ENCODE data around the gene UBL3.

Gene UBL3

GRCh38 chr13:29847501-29847983 is 2.9 kb downstream of the UBL3 start:
- no peaks in the 10 kb centered on the region for H3K9me3 ChIP-seq (ENCODE audit: control insufficient read depth, insufficient read depth, low read length)
- peak overlapping the region; percentile 9; the same call in 1 of the 2 replicates for H3K4me3 ChIP-seq (ENCODE audit: low read length)
- no peak for DNase-seq (ENCODE audit: low read depth, low spot score)
- no peaks in the 10 kb centered on the region for H3K36me3 ChIP-seq (ENCODE audit: control insufficient read depth, insufficient read depth, low read length)
- H3K4me1 ChIP-seq (ENCODE audit: control insufficient read depth, insufficient read depth, low read length), result peaks cover 2% of the 10 kb centered on the region; the same call in 1 of the 2 replicates
- WGBS (ENCODE audit: insufficient coverage, insufficient read length), result no CpG with 5 or more reads among the region's 13 CpGs
- no peak overlapping the region for H3K27ac ChIP-seq (ENCODE audit: low read length)
- no peaks in the 10 kb centered on the region for H3K27me3 ChIP-seq (ENCODE audit: control insufficient read depth, insufficient read depth, low read length)

DNA sequence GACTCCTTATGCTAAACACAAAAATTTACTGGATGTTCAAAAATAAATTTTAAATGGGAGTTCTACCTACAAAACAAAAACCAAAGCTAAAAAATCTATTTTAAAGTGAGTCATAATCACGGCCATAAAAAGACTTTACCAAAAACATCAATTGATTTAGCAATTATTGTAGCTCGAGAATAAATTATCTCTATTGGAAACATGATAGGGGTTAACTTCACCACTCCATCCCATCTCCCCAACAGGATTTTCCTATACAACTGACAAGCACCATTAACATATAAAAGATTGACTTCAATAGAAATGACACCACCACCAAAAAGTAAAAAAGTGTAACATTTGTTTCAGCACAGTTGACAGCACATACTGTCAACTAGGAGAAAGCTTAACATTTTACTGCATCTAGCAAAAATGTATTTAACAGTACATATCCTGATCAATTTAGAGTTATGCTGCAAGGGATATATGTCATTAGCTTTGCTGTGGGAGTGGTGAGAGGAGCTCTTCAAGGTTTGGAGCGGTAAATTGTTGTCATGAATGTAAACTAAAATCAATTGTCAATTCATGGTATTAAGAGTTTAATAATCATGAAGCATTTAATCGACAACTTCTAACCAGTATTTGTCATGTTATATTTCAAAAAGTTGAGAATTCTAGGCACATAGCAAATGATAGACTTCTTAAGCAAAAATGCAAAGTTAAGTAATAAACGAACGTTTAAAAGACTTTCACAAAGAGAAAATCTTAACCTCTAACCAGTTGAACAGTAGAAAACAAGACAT is 3.8 kb downstream of the UBL3 start:
- peaks cover 2% of the 10 kb centered on the region; the same call in 1 of the 2 replicates for H3K4me1 ChIP-seq (ENCODE audit: control insufficient read depth, insufficient read depth, low read length)

DNA sequence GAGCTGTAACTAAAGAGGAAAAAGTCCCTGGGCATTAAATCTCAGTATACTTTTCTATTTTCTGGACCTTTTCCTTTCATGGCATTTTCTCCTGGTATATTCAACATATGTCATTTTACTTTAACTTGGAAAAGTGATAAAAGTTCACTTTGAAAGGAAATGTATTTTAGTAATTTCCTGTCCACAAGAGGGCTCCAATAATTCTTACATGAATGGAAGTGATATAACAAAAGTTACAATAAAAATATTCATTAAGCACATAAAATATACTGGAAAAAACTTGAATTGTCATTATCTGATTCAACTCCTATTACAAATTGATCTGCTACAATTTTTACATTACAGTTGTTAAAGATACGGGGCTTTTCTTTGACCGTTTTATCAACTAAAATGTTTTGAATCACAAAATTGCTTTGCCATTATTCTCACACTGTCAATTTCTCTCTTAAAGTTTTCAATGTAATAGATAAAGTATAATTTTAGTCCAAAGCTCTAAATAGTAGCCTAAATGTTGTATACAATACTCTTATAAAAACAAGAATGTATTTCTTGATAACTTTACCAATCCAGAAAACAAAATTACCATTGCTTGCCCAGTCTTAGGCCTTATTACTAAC is 4.9 kb downstream of the UBL3 start:
- H3K4me1 ChIP-seq (ENCODE audit: control insufficient read depth, insufficient read depth, low read length), result peaks cover 2% of the 10 kb centered on the region; the same call in 1 of the 2 replicates
- no peaks in the 10 kb centered on the region for H3K27me3 ChIP-seq (ENCODE audit: control insufficient read depth, insufficient read depth, low read length)
- no peaks in the 10 kb centered on the region for H3K36me3 ChIP-seq (ENCODE audit: control insufficient read depth, insufficient read depth, low read length)
- no CpG with 5 or more reads among the region's 2 CpGs for WGBS (ENCODE audit: insufficient coverage, insufficient read length)
- no peak overlapping the region for H3K4me3 ChIP-seq (ENCODE audit: low read length)
- DNase-seq (ENCODE audit: low read depth, low spot score), result no peak
- H3K9me3 ChIP-seq (ENCODE audit: control insufficient read depth, insufficient read depth, low read length), result no peaks in the 10 kb centered on the region
- no peak overlapping the region for H3K27ac ChIP-seq (ENCODE audit: low read length)

More for the DNA sequence above, 3.8 kb downstream of the UBL3 start:
- no peaks in the 10 kb centered on the region for H3K9me3 ChIP-seq (ENCODE audit: control insufficient read depth, insufficient read depth, low read length)
- no peak overlapping the region for H3K4me3 ChIP-seq (ENCODE audit: low read length)
- WGBS (ENCODE audit: insufficient coverage, insufficient read length), result no CpG with 5 or more reads among the region's 6 CpGs
- no peak overlapping the region for H3K27ac ChIP-seq (ENCODE audit: low read length)
- no peak for DNase-seq (ENCODE audit: low read depth, low spot score)
- no peaks in the 10 kb centered on the region for H3K27me3 ChIP-seq (ENCODE audit: control insufficient read depth, insufficient read depth, low read length)
- no peaks in the 10 kb centered on the region for H3K36me3 ChIP-seq (ENCODE audit: control insufficient read depth, insufficient read depth, low read length)

DNA sequence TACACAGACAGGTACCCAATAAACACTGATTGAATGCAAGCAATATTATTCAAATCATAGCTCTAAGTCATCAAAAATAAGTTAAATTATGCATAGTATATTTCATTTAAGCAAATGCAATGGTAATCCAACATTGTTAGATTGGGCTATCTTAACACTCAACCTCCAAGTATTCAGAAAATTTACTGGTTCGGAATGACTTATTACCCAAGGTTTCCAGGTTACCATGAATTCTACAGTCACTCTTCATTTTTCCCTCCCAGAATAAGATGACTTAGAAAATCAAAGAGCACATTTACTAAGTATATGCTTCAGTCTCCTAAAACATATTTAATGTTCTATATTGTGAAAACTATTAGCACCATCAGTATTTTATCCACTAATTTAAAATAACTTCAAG is 6.0 kb downstream of the UBL3 start:
- Histone ChIP-seq H3K27me3 (ENCODE audit: control insufficient read depth, insufficient read depth, low read length) (no peaks in the 10 kb centered on the region), H3K27ac (ENCODE audit: low read length) (no peak overlapping the region), H3K36me3 (ENCODE audit: control insufficient read depth, insufficient read depth, low read length) (no peaks in the 10 kb centered on the region), H3K9me3 (ENCODE audit: control insufficient read depth, insufficient read depth, low read length) (no peaks in the 10 kb centered on the region), H3K4me1 (ENCODE audit: control insufficient read depth, insufficient read depth, low read length) (peaks cover 2% of the 10 kb centered on the region; the same call in 1 of the 2 replicates), H3K4me3 (ENCODE audit: low read length) (no peak overlapping the region)
- WGBS (ENCODE audit: insufficient coverage, insufficient read length), result no CpG with 5 or more reads among the region's 1 CpG
- DNase-seq (ENCODE audit: low read depth, low spot score), result no peak

DNA sequence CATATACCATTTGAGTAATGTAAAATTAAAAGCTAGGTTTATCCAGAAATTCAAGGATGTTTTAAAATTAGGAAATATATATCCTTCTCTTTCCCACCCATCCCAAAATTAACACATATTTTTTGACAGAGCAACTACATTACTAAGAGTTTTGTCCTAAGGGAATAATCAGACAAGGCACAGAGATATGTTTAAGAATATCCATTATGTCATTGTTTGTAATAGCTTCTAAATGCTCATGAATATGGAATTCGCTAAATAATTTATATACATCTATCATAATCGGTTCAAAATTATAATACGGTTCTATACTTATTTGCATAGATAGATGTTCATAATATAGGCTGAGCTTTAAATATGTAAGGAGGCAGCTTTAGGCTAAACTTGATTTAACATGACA is 9.8 kb downstream of the UBL3 start:
- no peaks in the 10 kb centered on the region for H3K36me3 ChIP-seq (ENCODE audit: control insufficient read depth, insufficient read depth, low read length)
- no peaks in the 10 kb centered on the region for H3K4me1 ChIP-seq (ENCODE audit: control insufficient read depth, insufficient read depth, low read length)
- H3K27ac ChIP-seq (ENCODE audit: low read length), result no peak overlapping the region
- H3K4me3 ChIP-seq (ENCODE audit: low read length), result no peak overlapping the region
- H3K27me3 ChIP-seq (ENCODE audit: control insufficient read depth, insufficient read depth, low read length), result no peaks in the 10 kb centered on the region
- no peak for DNase-seq (ENCODE audit: low read depth, low spot score)
- no CpG with 5 or more reads among the region's 3 CpGs for WGBS (ENCODE audit: insufficient coverage, insufficient read length)
- H3K9me3 ChIP-seq (ENCODE audit: control insufficient read depth, insufficient read depth, low read length), result no peaks in the 10 kb centered on the region

GRCh38 chr13:29835280-29836061 is 14.9 kb downstream of the UBL3 start:
- Histone ChIP-seq H3K27ac (ENCODE audit: low read length) (no peak overlapping the region), H3K27me3 (ENCODE audit: control insufficient read depth, insufficient read depth, low read length) (no peaks in the 10 kb centered on the region), H3K4me3 (ENCODE audit: low read length) (no peak overlapping the region), H3K36me3 (ENCODE audit: control insufficient read depth, insufficient read depth, low read length) (no peaks in the 10 kb centered on the region), H3K9me3 (ENCODE audit: control insufficient read depth, insufficient read depth, low read length) (no peaks in the 10 kb centered on the region), H3K4me1 (ENCODE audit: control insufficient read depth, insufficient read depth, low read length) (no peaks in the 10 kb centered on the region; the same call in none of the 2 replicates)
- no peak for DNase-seq (ENCODE audit: low read depth, low spot score)
- no CpG with 5 or more reads among the region's 9 CpGs for WGBS (ENCODE audit: insufficient coverage, insufficient read length)

DNA sequence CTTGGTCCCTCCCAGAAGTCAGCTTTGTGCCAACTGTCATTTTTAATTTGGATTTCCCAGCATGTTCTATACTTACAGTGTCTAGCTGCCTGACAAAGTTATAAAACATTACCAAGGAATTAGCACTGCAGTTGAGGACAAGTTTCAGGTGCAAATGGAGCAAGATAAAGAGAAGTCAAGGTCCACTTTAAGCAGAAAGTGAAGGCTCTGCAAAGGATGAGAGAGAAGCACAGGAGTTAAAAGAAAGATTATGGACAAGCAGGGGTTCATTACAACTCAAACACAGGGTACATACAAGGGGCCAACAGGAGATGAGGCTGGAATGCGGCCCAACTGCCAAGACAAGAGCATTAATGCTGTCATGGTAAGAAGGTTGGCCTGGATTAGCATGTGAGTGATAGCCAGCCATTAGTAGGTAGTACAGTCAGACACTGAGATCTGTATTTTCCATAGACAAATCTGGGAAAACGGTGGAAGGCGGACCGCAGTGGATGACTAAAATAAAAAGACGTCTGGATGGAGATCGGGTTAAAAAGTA is 17.6 kb downstream of the UBL3 start:
- H3K9me3 ChIP-seq (ENCODE audit: control insufficient read depth, insufficient read depth, low read length), result no peaks in the 10 kb centered on the region
- no peaks in the 10 kb centered on the region for H3K36me3 ChIP-seq (ENCODE audit: control insufficient read depth, insufficient read depth, low read length)
- WGBS (ENCODE audit: insufficient coverage, insufficient read length), result 100% methylated on average over 4 of the region's 6 CpGs
- H3K4me3 ChIP-seq (ENCODE audit: low read length), result no peak overlapping the region
- DNase-seq (ENCODE audit: low read depth, low spot score), result no peak
- no peak overlapping the region for H3K27ac ChIP-seq (ENCODE audit: low read length)
- H3K27me3 ChIP-seq (ENCODE audit: control insufficient read depth, insufficient read depth, low read length), result no peaks in the 10 kb centered on the region
- H3K4me1 ChIP-seq (ENCODE audit: control insufficient read depth, insufficient read depth, low read length), result no peaks in the 10 kb centered on the region; the same call in none of the 2 replicates

DNA sequence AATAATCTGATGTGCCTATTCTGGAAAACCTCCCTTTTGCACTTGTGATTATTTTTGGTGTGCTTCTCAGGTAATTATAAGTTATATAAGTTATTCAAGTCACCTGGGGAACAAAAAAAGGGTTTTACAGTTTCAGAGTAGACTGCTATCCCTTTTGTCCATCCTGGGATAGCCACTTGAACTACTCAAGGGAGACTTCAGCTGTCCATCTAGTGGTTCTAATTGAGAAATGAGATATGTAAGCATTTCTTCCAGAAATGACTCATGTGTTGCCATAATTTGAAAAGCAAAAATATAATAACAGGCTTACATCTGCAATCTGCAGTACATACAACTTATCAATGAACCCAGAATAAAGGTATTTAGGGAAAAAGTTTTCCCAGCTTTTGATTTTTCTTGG is 20.4 kb downstream of the UBL3 start:
- Histone ChIP-seq H3K9me3 (ENCODE audit: control insufficient read depth, insufficient read depth, low read length) (no peaks in the 10 kb centered on the region), H3K36me3 (ENCODE audit: control insufficient read depth, insufficient read depth, low read length) (no peaks in the 10 kb centered on the region), H3K27ac (ENCODE audit: low read length) (no peak overlapping the region), H3K4me1 (ENCODE audit: control insufficient read depth, insufficient read depth, low read length) (no peaks in the 10 kb centered on the region; the same call in none of the 2 replicates), H3K4me3 (ENCODE audit: low read length) (no peak overlapping the region), H3K27me3 (ENCODE audit: control insufficient read depth, insufficient read depth, low read length) (no peaks in the 10 kb centered on the region)
- DNase-seq (ENCODE audit: low read depth, low spot score), result no peak

DNA sequence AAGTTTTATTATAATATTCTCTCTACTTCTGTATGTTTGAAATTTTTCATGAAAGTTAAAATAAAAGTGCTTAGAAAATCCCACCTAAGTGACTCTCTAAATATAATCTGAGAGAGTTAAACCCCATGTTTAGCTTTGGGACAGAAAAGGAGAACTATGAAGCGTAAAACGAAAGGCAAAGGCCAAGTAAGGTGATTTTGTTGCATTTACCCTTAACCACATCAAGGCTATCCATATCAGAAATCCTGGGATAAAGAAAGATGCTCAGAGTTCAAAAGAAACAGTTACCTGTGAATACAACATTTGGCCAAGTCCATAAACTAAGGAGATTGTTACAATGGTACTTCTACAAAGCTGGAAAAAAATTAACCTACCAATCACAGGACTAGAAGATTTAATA is 31.3 kb downstream of the UBL3 start:
- no CpG with 5 or more reads among the region's 2 CpGs for WGBS (ENCODE audit: insufficient coverage, insufficient read length)
- Histone ChIP-seq H3K27me3 (ENCODE audit: control insufficient read depth, insufficient read depth, low read length) (no peaks in the 10 kb centered on the region), H3K9me3 (ENCODE audit: control insufficient read depth, insufficient read depth, low read length) (no peaks in the 10 kb centered on the region), H3K4me3 (ENCODE audit: low read length) (no peak overlapping the region), H3K27ac (ENCODE audit: low read length) (no peak overlapping the region), H3K4me1 (ENCODE audit: control insufficient read depth, insufficient read depth, low read length) (no peaks in the 10 kb centered on the region), H3K36me3 (ENCODE audit: control insufficient read depth, insufficient read depth, low read length) (no peaks in the 10 kb centered on the region)
- DNase-seq (ENCODE audit: low read depth, low spot score), result no peak

Measured in iPS DF 6.9 (cell line).